ENCODE measurements around the gene GPR179. TPM values are rescaled to one million over a fixed set of nuclear protein-coding genes. Genes with fewer than 3 reads are reported as not detected.

Gene GPR179
- under 0.01 TPM in 1 of 2 replicates, not detected in the other for total RNA-seq

DNA sequence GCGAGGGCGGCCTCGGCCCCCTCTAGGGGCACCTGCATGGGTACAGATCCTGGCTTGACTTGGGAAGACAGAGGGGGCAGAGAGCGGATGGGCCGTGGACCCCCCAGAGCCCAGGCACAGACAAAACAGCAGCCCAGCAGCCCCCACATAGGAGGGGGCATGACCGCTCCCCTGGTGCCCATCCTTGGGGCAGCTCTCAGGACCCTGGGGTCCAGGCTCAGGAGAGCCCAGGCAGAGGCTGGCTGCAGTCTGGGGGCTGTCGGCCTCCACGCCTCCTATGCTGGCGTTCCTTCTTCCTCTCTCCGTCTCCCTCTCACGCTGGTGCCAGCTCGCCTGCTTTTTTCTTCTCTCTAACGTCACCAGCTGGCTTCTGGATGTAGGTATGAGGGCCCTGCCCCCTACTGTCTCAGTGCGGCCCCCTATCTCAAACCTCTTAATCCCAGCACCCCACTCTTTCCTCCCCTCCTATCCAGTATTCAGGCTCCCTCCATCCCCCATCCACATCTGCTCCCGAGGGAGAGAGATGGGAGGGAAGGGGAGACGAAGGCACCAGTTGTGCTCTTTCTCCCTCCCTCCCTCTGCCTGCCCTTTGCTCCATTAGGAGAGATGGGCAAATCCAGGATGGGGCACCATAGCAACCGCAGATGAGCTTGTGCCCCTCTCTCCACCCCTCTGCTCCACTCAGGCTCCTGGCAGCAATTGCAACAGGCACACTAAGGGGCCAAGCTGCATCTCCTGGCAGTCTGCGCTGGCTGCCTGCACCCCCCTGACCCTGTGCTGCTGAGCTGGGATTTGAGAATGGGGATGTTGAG, at the start of gene GPR179:
GPR179 (minus strand) TSS at position 349 of the 812 bp plus-strand sequence; CDS start at position 182, 167 bp downstream.
- DNase-seq (ENCODE audit: low read depth) = no peak
- TF ChIP-seq CTCF (IDR thresholded peaks at IDR 0.05; ENCODE audit: insufficient read depth, low read depth, low read length) = no peak
- H3K4me3 ChIP-seq (ENCODE audit: low read depth, low read length) = no peak within 1 kb of the TSS

- TF ChIP-seq CTCF (IDR thresholded peaks at IDR 0.05; ENCODE audit: insufficient read depth, low read depth, low read length) = no peak
- no peak for DNase-seq (ENCODE audit: low read depth)
- H3K4me3 ChIP-seq (ENCODE audit: low read depth, low read length) = no peak overlapping the region
Observed at GRCh38 chr17:38379448-38379847, 35.7 kb upstream of the GPR179 start.

- no peak for TF ChIP-seq CTCF (IDR thresholded peaks at IDR 0.05; ENCODE audit: insufficient read depth, low read depth, low read length)
- no peak overlapping the region for H3K4me3 ChIP-seq (ENCODE audit: low read depth, low read length)
- no peak for DNase-seq (ENCODE audit: low read depth)
Observed at GRCh38 chr17:38369124-38369886, 25.5 kb upstream of the GPR179 start.

DNA sequence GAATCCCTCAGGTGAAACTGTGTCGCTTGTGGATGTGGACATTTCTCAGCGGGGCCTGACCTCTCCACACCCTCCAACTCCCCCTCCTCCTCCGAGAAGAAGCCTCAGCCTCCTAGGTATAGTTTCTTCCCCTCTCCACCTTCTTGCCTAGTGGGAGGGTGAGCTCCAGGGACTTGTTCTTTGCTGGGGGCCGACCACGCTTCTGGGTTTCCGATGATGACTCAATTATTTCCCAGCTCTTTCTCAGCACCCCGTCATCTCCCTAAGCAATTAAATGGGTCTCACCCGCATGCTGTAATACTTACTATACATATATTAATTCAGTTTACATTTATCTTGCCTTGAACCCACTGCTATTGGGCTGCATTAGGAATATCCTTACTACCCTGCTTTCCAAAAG, 21.0 kb upstream of the GPR179 start:
- no peak for TF ChIP-seq CTCF (IDR thresholded peaks at IDR 0.05; ENCODE audit: insufficient read depth, low read depth, low read length)
- DNase-seq (ENCODE audit: low read depth) = no peak

GRCh38 chr17:38363016-38363415, 19.3 kb upstream of the GPR179 start:
- TF ChIP-seq CTCF (IDR thresholded peaks at IDR 0.05; ENCODE audit: insufficient read depth, low read depth, low read length) = no peak
- H3K4me3 ChIP-seq (ENCODE audit: low read depth, low read length) = no peak overlapping the region
- no peak for DNase-seq (ENCODE audit: low read depth)

More for the DNA sequence above, 21.0 kb upstream of the GPR179 start:
- no peak overlapping the region for H3K4me3 ChIP-seq (ENCODE audit: low read depth, low read length)

DNA sequence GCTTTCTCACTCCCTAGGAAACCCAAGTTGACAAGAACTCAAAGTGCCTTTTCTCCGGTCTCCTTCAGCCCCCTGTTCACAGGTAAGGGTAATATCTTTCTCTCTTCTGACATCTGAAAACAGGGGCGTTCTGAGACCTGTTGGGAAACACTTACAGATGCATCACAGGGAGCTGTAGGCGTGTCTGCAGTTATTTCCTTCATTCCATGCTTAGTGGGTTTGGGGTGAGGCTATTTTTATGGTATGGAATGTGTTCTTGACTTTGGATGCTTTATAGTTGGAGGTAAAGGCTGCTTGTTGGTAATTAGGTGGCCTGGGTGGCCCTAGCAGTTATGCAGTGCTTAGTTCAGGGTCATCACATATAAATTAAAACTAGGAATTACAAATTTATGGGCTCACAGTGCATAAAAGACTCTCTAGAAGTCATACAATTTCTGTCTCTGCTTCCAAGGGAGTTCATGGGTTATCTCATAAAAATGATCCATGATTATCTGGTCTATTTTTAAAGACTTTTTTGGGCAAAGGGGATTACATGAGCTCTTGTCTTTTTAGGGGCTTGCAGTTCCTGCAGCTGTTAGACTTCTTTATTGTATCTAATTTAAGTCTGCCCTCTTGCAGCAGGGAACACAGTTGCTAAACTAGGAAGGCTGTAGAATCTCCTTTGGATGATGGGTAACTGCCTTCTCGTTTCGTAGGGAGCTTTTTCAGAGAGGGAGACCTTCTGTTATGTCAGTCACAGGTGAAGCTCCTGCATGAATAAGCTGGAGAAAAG, 18.1 kb upstream of the GPR179 start:
- DNase-seq (ENCODE audit: low read depth) = peak; percentile 79
- H3K4me3 ChIP-seq (ENCODE audit: low read depth, low read length) = no peak overlapping the region
- no peak for TF ChIP-seq CTCF (IDR thresholded peaks at IDR 0.05; ENCODE audit: insufficient read depth, low read depth, low read length)
